HG03025 (cell line): Measurements from ENCODE around the gene SCYGR6.

Experiments used
- ATAC-seq: cut with Tn5 transposase; IDR thresholded peaks from one replicate; pipeline ENCODE4 v1.9.1; 2021; ENCODE audit warnings: mild to moderate bottlenecking, moderate library complexity; ENCODE audit not compliant: unreplicated experiment, low FRiP score

Gene SCYGR6

GRCh38 chr2:227716501-227716900, 8.1 kb downstream of the SCYGR6 start:
- no peak for ATAC-seq

DNA sequence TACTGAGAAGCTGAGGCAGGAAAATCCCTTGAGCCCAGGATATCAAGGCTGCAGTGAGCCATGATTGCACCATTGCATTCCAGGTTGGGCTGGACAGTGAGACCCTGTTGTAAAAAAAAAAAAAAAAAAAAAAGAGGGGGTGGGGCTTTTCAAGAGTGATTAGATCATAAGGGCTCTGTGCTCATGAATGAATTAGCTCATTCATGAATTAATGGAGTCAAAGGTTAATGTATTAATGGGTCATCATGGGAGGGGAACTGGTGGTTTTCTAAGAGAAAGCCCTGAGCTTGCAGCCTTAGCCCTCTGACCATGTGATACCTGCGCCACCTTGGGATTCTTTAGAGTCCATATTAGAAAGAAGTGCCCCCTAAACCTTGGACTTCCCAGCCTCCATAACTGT, 11.3 kb downstream of the SCYGR6 start:
- ATAC-seq = no peak

DNA sequence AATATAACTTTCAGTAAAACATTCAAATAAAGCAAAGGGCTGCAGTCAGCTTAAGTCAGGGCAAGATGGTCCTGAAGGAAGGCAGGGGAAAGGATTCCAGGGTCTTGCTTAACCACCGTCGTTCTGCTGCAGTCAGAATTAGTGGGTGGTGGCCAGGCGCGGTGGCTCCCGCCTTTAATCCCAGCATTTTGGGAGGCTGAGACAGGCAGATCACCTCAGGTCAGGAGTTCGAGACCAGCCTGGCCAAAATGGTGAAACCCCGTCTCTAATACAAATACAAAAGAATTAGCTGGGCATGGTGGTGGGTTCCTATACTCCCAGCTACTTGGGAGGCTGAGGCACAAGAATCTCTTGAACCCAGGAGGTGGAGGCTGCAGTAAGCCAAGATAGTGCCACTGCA, 13.6 kb downstream of the SCYGR6 start:
- no peak for ATAC-seq

GRCh38 chr2:227707390-227707789, 17.2 kb downstream of the SCYGR6 start:
- no peak for ATAC-seq

DNA sequence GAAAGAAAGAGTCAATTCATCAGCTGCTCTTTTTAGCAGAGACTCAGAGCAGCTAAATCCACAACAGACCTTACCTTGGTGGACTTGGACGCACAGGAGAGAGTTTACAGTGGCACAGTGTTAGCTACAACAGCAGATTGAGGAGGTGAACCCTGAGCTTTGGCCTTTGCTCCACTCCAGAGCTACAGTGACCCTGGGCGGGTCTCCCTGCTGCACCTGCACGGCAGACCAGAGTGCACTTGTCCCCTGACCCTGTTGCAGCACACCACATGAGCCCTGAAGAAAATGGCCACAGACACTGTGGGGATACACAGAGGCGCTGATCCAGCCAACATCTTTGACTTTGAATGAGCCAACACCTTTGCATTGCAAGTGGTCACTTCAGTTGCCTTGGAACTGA, 17.7 kb downstream of the SCYGR6 start:
- no peak for ATAC-seq

- ATAC-seq = no peak
Observed at GRCh38 chr2:227703961-227704360, 20.6 kb downstream of the SCYGR6 start.

DNA sequence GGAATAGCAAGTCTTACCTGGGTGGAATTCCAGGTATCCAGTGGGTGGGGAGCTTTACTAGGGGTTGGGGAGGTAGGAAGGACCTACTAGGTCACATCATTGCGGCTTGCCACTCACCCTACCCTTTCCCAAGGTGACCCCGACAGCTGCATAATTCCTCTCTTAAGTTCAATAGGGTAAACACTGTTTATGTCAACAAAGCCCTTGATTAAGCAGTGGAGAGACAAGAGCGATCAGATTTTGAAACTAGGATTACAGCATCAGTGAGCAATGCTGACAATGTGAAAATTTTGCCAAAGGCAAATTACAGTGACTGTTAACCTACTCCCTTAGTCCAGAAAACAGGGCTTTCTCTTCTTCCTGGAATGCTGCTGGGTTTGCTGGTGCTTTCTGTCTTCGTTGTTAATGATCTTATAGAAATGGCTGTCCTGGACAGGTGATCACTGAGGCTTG, 21.3 kb downstream of the SCYGR6 start:
- no peak for ATAC-seq

GRCh38 chr2:227701556-227701955, 23.0 kb downstream of the SCYGR6 start:
- ATAC-seq = no peak

DNA sequence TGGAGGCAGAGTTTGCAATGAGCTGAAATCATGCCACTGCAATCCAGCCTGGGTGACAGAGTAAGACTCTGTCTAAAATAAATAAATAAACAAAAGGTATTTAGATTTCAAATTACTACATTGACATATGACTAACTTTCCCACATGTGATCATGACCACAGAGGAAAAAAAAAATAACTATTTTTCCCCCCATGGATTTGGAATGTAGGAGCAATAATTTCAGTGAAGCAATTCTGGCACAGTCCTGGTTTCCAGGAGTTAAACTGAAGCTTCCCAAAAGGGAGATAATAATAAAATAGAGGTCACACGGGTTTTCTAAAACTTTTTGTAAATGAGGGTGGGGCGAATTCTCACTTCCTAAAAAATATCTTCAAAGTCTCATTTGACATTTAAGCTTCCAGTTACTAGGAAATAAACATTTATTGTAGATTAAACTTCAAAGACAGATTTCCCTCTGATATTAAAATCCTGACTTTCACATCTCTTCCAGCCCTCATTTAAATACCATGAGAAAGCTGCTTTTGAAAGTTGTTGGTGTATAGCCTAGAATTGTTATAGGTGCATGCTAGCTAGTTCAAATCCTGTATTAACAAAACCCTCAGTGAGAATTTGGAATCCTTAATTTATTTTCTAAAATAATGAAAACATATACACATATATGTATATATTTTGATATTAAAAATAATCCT, 27.4 kb downstream of the SCYGR6 start:
- ATAC-seq = no peak

GRCh38 chr2:227687189-227687588, 37.4 kb downstream of the SCYGR6 start:
- ATAC-seq = no peak

GRCh38 chr2:227684258-227684657, 40.3 kb downstream of the SCYGR6 start:
- ATAC-seq = no peak

- no peak for ATAC-seq
Observed at GRCh38 chr2:227677928-227678327, 46.6 kb downstream of the SCYGR6 start.

- ATAC-seq = no peak
Observed at GRCh38 chr2:227674485-227674884, 50.1 kb downstream of the SCYGR6 start.
